ENCODE measurements around the gene L3MBTL3.

DNA sequence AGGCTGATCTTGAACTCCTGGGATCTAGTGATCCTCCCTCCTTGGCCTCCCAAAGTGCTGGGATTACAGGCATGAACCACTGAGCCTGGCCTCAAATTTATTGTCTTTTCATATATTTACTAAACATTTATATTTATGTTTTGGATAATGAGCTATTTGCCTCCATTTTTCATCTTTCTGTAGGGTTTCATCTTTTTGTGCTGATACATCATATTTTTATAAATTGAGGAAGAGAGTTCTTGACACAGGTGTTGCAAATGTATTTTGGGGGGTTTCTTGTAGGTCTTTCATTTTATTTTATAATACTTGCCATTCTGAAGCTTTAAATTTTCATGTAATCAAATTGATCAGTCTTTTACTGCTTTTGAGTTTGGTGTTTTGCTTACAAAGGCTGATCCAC lies 72.4 kb downstream of the L3MBTL3 start:
- TF ChIP-seq, protein P1, sequence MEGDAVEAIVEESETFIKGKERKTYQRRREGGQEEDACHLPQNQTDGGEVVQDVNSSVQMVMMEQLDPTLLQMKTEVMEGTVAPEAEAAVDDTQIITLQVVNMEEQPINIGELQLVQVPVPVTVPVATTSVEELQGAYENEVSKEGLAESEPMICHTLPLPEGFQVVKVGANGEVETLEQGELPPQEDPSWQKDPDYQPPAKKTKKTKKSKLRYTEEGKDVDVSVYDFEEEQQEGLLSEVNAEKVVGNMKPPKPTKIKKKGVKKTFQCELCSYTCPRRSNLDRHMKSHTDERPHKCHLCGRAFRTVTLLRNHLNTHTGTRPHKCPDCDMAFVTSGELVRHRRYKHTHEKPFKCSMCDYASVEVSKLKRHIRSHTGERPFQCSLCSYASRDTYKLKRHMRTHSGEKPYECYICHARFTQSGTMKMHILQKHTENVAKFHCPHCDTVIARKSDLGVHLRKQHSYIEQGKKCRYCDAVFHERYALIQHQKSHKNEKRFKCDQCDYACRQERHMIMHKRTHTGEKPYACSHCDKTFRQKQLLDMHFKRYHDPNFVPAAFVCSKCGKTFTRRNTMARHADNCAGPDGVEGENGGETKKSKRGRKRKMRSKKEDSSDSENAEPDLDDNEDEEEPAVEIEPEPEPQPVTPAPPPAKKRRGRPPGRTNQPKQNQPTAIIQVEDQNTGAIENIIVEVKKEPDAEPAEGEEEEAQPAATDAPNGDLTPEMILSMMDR (IDR thresholded peaks at IDR 0.05; ENCODE audit: poor library complexity, severe bottlenecking): no peak
- no peak for TF ChIP-seq EZH2 (IDR thresholded peaks at IDR 0.05; ENCODE audit: borderline replicate concordance, insufficient read depth, low read length, poor library complexity, severe bottlenecking)
- no peak for TF ChIP-seq POLR2AphosphoS5 (IDR thresholded peaks at IDR 0.05)

Measured in neural cell (in vitro differentiated cells).